ENCODE measurements around the gene HMGN4. TPM values are rescaled to one million over a fixed set of nuclear protein-coding genes. Genes with fewer than 3 reads are reported as not detected.

The HMGN4 gene
- total and polyA plus RNA-seq, 9 of the 15 experiments (the other 6 are each of a cell fraction or from before 2014, with no cell fraction given) = 35.4 to 134 (median 94.1) TPM

DNA sequence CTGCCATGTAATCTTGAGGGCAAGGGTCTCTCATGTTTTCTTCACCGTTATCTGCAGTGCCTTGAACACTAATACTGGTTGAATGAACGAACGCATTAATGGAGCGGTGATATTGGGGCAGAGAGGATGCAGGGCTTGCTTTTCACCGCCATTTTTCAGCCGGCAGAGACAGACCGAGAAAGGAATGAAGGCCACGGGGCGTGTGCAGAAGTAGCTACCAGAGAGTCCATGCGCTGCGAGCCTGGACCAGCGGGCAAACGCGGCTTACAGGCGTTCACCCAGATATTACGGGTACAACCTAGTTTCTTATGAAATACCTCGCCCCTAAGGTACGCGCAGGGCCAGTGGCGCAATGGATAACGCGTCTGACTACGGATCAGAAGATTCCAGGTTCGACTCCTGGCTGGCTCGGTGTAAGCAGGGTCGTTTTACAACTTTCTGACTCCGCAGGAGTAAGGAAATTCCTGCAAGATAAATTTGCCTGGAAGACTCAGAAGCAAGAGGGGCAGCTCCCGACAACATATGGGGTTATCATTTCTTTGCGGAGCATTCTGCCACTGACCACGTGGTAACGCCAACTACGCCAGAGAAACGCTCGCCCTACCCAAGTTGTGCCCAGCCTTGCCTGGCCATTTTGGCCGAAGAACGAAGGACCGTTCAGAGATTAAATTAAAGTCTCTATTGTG lies 863 bp upstream of the HMGN4 start (continued):
- no peak for TF ChIP-seq ELF4 (CRISPR knock-in tag; IDR thresholded peaks at IDR 0.05)
- no peak for TF ChIP-seq SP2 (IDR thresholded peaks at IDR 0.05; ENCODE audit: extremely low read depth, low read depth, low read length, poor library complexity, severe bottlenecking)
- peak; percentile 74 for TF ChIP-seq ZBTB8A (IDR thresholded peaks at IDR 0.05; ENCODE audit: partially characterized antibody)
- TF ChIP-seq, protein P1, sequence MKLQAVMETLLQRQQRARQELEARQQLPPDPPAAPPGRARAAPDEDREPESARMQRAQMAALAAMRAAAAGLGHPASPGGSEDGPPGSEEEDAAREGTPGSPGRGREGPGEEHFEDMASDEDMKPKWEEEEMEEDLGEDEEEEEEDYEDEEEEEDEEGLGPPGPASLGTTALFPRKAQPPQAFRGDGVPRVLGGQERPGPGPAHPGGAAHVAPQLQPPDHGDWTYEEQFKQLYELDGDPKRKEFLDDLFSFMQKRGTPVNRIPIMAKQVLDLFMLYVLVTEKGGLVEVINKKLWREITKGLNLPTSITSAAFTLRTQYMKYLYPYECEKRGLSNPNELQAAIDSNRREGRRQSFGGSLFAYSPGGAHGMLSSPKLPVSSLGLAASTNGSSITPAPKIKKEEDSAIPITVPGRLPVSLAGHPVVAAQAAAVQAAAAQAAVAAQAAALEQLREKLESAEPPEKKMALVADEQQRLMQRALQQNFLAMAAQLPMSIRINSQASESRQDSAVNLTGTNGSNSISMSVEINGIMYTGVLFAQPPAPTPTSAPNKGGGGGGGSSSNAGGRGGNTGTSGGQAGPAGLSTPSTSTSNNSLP (IDR thresholded peaks at IDR 0.05; ENCODE audit: borderline replicate concordance, low read depth, low read length) = peak; percentile 82; the same call in 1 of the 2 replicates
- TF ChIP-seq ETS2 (tag; IDR thresholded peaks at IDR 0.05; ENCODE audit: borderline replicate concordance, poor library complexity, severe bottlenecking) = no peak
- peak; percentile 39; the same call in 1 of the 2 replicates for TF ChIP-seq DMBX1 (CRISPR knock-in tag; IDR thresholded peaks at IDR 0.05; ENCODE audit: borderline replicate concordance)
- no peak for TF ChIP-seq ZNF239 (CRISPR knock-in tag; IDR thresholded peaks at IDR 0.05)
- 0 out of 2 replicates have a peak, but pooled peaks have one; percentile 32 for TF ChIP-seq ETV1 (tag; conservative IDR thresholded peaks at IDR 0.05; ENCODE audit: low read depth)
- TF ChIP-seq CREB1 (IDR thresholded peaks at IDR 0.05) = peak; percentile 66
- TF ChIP-seq CREB1 (CRISPR knock-in tag; IDR thresholded peaks at IDR 0.05) = peak; percentile 82
- 0 out of 2 replicates have a peak, but pooled peaks have one; percentile 68 for TF ChIP-seq FOSL1 (tag; conservative IDR thresholded peaks at IDR 0.05)
- TF ChIP-seq, protein P2, sequence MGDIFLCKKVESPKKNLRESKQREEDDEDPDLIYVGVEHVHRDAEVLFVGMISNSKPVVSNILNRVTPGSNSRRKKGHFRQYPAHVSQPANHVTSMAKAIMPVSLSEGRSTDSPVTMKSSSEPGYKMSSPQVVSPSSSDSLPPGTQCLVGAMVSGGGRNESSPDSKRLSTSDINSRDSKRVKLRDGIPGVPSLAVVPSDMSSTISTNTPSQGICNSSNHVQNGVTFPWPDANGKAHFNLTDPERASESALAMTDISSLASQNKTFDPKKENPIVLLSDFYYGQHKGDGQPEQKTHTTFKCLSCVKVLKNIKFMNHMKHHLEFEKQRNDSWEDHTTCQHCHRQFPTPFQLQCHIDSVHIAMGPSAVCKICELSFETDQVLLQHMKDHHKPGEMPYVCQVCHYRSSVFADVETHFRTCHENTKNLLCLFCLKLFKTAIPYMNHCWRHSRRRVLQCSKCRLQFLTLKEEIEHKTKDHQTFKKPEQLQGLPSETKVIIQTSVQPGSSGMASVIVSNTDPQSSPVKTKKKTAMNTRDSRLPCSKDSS (IDR thresholded peaks at IDR 0.05; ENCODE audit: low read depth, partially characterized antibody) = peak; percentile 4
- TF ChIP-seq KAT8 (IDR thresholded peaks at IDR 0.05; ENCODE audit: low read depth) = no peak
- TF ChIP-seq NFATC3 (IDR thresholded peaks at IDR 0.05) = no peak
- TF ChIP-seq, protein P3, sequence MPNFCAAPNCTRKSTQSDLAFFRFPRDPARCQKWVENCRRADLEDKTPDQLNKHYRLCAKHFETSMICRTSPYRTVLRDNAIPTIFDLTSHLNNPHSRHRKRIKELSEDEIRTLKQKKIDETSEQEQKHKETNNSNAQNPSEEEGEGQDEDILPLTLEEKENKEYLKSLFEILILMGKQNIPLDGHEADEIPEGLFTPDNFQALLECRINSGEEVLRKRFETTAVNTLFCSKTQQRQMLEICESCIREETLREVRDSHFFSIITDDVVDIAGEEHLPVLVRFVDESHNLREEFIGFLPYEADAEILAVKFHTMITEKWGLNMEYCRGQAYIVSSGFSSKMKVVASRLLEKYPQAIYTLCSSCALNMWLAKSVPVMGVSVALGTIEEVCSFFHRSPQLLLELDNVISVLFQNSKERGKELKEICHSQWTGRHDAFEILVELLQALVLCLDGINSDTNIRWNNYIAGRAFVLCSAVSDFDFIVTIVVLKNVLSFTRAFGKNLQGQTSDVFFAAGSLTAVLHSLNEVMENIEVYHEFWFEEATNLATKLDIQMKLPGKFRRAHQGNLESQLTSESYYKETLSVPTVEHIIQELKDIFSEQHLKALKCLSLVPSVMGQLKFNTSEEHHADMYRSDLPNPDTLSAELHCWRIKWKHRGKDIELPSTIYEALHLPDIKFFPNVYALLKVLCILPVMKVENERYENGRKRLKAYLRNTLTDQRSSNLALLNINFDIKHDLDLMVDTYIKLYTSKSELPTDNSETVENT (CRISPR knock-in tag; IDR thresholded peaks at IDR 0.05) = peak; percentile 69
- TF ChIP-seq NONO (IDR thresholded peaks at IDR 0.05; ENCODE audit: low read depth in 2 of 2, low read length in 1 of 2) = no peak; a peak in 1 of 4 replicates
- peak; percentile 71 for TF ChIP-seq FOXJ2 (tag; IDR thresholded peaks at IDR 0.05)
- TF ChIP-seq, protein P4, sequence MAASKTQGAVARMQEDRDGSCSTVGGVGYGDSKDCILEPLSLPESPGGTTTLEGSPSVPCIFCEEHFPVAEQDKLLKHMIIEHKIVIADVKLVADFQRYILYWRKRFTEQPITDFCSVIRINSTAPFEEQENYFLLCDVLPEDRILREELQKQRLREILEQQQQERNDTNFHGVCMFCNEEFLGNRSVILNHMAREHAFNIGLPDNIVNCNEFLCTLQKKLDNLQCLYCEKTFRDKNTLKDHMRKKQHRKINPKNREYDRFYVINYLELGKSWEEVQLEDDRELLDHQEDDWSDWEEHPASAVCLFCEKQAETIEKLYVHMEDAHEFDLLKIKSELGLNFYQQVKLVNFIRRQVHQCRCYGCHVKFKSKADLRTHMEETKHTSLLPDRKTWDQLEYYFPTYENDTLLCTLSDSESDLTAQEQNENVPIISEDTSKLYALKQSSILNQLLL (CRISPR knock-in tag; IDR thresholded peaks at IDR 0.05; ENCODE audit: borderline replicate concordance) = no peak
- TF ChIP-seq SMARCA5 (IDR thresholded peaks at IDR 0.05) = peak; percentile 85

Data from K562 (cell line).